GM21528 (cell line): Measurements from ENCODE around the gene KRTAP10-10.
"Not testable (repeated sequence)": the region's sequence is repeated elsewhere in the genome, so short reads cannot be mapped to it uniquely, and the experiment has no call there.

Experiments used
- ATAC-seq: cut with Tn5 transposase; IDR thresholded peaks from one replicate; pipeline ENCODE4 v1.9.1; 2021; ENCODE audit warnings: mild to moderate bottlenecking, moderate library complexity; ENCODE audit not compliant: unreplicated experiment, low FRiP score

Gene KRTAP10-10

GRCh38 chr21:44637018-44637850 is at the start of gene KRTAP10-10:
KRTAP10-10 (plus strand) TSS chr21:44637356; CDS start chr21:44637418, 62 bp downstream.
- ATAC-seq: no peak

- ATAC-seq: no peak
These were observed 48.1 kb upstream of the KRTAP10-10 start for GRCh38 chr21:44589094-44589493.

- no peak for ATAC-seq
These were observed 47.4 kb upstream of the KRTAP10-10 start for GRCh38 chr21:44589586-44590305.

- ATAC-seq: no peak
These were observed 46.8 kb upstream of the KRTAP10-10 start for GRCh38 chr21:44590311-44590721.

GRCh38 chr21:44590897-44591800 is 46.0 kb upstream of the KRTAP10-10 start:
- not testable (repeated sequence) for ATAC-seq

GRCh38 chr21:44591801-44592130 is 45.4 kb upstream of the KRTAP10-10 start:
- ATAC-seq: not testable (repeated sequence)

GRCh38 chr21:44592446-44593311 is 44.5 kb upstream of the KRTAP10-10 start, which contains the start of gene KRTAP10-6:
KRTAP10-6 (minus strand) TSS chr21:44592505; CDS start chr21:44592484, 21 bp downstream.
- ATAC-seq: no peak

GRCh38 chr21:44593598-44594405 is 43.4 kb upstream of the KRTAP10-10 start:
- ATAC-seq: no peak

- ATAC-seq: no peak
These were observed 42.7 kb upstream of the KRTAP10-10 start for GRCh38 chr21:44594406-44594916.

- no peak for ATAC-seq
These were observed 41.6 kb upstream of the KRTAP10-10 start for GRCh38 chr21:44595524-44595923.

- ATAC-seq: no peak
These were observed 41.0 kb upstream of the KRTAP10-10 start for GRCh38 chr21:44596068-44596725.

GRCh38 chr21:44598061-44598460 is 39.1 kb upstream of the KRTAP10-10 start:
- ATAC-seq: no peak

- ATAC-seq: no peak
These were observed 37.7 kb upstream of the KRTAP10-10 start for GRCh38 chr21:44599264-44600029.

GRCh38 chr21:44600118-44600978 is 36.8 kb upstream of the KRTAP10-10 start, which contains the start of gene KRTAP10-7:
KRTAP10-7 (plus strand) TSS chr21:44600597; CDS start chr21:44600622, 25 bp downstream.
- ATAC-seq: not testable (repeated sequence)

- ATAC-seq: not testable (repeated sequence)
These were observed 36.1 kb upstream of the KRTAP10-10 start for GRCh38 chr21:44601091-44601490.
